Stimulated activated naive CD8-positive, alpha-beta T cell treated with anti-CD3 and anti-CD28 coated beads, Interleukin-15, Interleukin-2, amounts not matched to agents 100 ng/mL and 50 ng/mL, for 24 hours (primary cell): ENCODE measurements around the gene SPECC1L.

Source experiments
- H3K27ac Mint-ChIP-seq: one replicate; pipeline ENCODE4 v1.8.0; 2021; ENCODE audit warnings: mild to moderate bottlenecking, mixed read lengths
- H3K27me3 Mint-ChIP-seq: one replicate; pipeline ENCODE4 v1.8.0; 2021; ENCODE audit warnings: mixed read lengths
- H3K36me3 Mint-ChIP-seq: one replicate; pipeline ENCODE4 v1.8.0; 2021; ENCODE audit warnings: low read depth, mixed read lengths
- H3K4me1 Mint-ChIP-seq: one replicate; pipeline ENCODE4 v1.8.0; 2021; ENCODE audit warnings: low read depth, mixed read lengths
- H3K4me3 Mint-ChIP-seq: one replicate; pipeline ENCODE4 v1.8.0; 2021; ENCODE audit warnings: mild to moderate bottlenecking, mixed read lengths
- H3K9me3 Mint-ChIP-seq: one replicate; pipeline ENCODE4 v1.8.0; 2021; ENCODE audit warnings: mixed read lengths

Gene SPECC1L

DNA sequence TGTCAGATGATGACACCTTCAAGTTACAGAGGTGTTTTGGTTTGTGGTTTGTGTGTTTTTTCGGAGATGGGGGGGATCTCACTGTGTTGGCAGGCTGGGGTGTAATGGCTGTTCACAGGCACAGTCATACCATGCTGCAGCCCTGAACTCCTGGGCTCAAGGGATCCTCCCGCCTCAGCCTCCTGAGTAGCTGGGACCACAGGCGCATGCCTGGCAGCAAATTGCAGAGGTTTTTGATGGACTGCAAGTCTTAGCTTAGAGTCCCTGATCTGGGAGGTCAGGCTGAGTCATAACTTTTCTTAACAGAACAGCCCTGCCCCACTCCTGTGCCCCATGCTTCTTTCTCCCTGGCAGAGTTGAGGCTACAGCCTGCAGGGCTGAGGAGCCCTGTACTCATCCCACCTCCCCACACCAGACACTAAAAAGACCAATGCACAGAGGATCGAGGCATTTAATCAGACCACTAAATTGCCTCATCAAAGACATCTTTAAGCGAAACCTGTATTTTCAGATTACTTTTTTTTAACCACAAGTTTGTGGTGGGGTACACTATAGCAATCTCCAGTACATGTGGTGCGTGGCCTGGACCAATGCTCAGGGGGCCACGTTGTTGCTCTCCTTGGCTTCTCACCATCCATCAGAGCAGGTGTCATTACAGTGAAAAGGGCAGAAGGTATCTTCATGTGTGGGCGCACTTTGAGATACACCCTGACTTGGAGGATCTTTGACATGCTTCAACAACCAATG is 139.7 kb downstream of the SPECC1L start:
- Mint-ChIP-seq H3K27me3 (no peaks in the 10 kb centered on the region), H3K4me3 (peak overlapping the region; percentile 12), H3K9me3 (no peaks in the 10 kb centered on the region), H3K4me1 (peaks cover 45% of the 10 kb centered on the region), H3K27ac (peak overlapping the region; percentile 81), H3K36me3 (peaks cover 27% of the 10 kb centered on the region)

DNA sequence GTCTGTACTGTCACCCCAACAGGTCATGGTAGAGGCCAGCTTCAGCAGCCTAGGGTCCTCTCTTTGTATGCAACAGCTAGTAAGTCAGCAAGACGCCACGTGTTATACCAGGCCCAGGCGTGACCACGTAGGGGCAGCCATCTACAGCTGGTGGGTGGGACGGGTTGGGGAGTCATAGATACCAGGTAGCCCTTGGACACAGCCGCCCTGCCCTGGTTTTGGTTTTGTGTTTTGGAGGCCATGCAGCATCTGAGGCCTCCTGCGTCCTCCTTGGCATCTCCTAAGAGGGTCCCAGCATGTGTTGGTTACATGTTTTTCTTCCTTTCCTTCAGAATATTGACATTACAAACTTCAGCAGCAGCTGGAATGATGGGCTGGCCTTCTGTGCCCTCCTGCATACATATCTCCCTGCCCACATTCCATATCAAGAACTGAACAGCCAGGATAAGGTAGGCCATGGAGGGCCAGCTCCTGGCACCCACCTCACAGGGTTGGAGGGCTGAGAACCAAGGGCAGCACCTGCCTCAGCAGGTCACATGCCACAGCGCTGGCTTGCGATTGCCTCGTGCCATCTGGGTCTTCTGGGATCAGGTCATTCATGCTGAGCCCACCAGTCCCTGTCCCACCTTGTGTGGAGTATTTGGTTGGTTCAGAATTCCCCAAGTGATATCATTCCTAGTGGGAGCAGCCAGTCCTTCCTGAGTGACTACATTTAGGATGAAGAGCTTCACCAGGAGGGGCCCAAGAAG is 140.8 kb downstream of the SPECC1L start:
- no peak overlapping the region for H3K27ac Mint-ChIP-seq
- no peak overlapping the region for H3K4me3 Mint-ChIP-seq
- no peaks in the 10 kb centered on the region for H3K27me3 Mint-ChIP-seq
- H3K4me1 Mint-ChIP-seq, result peaks cover 41% of the 10 kb centered on the region
- peaks cover 29% of the 10 kb centered on the region for H3K36me3 Mint-ChIP-seq
- no peaks in the 10 kb centered on the region for H3K9me3 Mint-ChIP-seq

DNA sequence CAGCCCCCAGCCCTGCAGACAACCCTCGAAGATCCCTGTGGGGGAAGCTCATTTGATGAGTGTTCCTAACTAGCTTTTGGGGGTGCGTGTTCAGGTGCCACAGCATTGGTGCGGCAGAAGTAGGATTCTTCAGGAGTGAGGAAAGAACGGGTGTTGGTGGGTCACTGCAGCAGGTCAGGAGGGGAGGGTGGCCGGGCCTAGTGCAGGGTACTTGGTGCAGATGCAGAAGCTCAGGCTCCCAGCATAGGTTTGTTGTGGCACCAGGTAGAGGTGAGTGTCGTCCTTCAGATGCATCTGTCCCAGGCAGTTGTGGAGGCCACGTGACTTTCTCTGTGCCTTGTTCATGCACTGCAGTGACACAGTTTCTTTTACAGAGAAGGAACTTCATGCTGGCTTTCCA is 141.6 kb downstream of the SPECC1L start:
- Mint-ChIP-seq H3K9me3 (no peaks in the 10 kb centered on the region), H3K4me3 (no peak overlapping the region), H3K4me1 (peaks cover 33% of the 10 kb centered on the region), H3K27me3 (no peaks in the 10 kb centered on the region), H3K27ac (no peak overlapping the region), H3K36me3 (peaks cover 29% of the 10 kb centered on the region)

DNA sequence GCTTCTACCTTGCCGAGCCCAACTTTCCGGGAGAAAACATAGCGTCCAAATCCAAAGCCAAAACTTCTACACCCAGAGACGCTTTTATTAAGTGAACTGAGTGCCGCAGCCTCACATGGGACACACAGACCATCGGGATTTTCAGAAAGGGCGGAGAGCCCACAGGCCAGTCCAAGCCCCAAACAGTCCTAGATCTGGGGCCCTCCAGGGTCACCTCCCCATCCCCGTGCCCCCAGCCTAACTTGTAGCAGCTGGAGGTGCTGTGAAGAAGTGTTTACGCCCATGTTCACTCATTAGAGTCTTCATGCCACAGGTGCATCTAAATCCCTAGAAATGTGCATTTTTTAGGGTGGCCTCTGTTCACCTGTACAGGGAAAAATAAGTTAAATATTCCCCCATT is 142.6 kb downstream of the SPECC1L start:
- H3K36me3 Mint-ChIP-seq, result peaks cover 21% of the 10 kb centered on the region
- H3K4me3 Mint-ChIP-seq, result no peak overlapping the region
- H3K27ac Mint-ChIP-seq, result no peak overlapping the region
- H3K27me3 Mint-ChIP-seq, result no peaks in the 10 kb centered on the region
- peaks cover 23% of the 10 kb centered on the region for H3K4me1 Mint-ChIP-seq
- no peaks in the 10 kb centered on the region for H3K9me3 Mint-ChIP-seq

DNA sequence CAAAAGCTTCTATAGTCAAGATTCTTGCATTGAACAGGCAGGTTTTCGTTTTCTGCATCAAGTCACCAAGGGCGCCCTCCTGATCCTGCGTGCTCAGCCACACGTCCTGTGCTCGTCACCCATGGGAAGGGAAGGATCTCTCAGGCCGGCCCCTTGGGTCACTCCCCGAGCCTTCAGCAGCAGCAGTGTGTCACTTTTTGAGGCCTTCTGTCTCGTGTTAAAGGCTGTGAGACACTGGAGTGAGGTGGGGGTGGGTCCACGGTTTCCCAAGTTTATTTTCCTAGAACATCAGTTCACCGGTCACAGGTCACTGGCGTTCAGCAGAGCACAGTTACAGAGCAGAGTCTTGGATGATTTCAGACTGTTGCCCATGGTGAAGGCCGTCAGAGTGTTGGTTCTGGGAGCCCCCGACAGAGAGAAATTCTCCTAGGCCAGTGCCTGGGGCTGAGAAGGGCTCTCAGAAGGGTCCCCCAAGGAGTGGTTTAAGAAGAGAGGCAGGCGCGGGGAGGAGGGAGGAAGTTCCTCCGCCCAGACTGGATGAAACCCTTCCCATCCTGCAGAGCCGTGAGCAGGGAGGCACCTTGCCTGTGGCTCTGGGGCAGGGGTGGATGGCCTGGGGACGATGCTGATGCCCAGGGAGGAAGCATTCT is 143.2 kb downstream of the SPECC1L start:
- H3K9me3 Mint-ChIP-seq, result no peaks in the 10 kb centered on the region
- no peak overlapping the region for H3K4me3 Mint-ChIP-seq
- no peaks in the 10 kb centered on the region for H3K27me3 Mint-ChIP-seq
- H3K27ac Mint-ChIP-seq, result no peak overlapping the region
- H3K36me3 Mint-ChIP-seq, result peaks cover 21% of the 10 kb centered on the region
- peaks cover 17% of the 10 kb centered on the region for H3K4me1 Mint-ChIP-seq

DNA sequence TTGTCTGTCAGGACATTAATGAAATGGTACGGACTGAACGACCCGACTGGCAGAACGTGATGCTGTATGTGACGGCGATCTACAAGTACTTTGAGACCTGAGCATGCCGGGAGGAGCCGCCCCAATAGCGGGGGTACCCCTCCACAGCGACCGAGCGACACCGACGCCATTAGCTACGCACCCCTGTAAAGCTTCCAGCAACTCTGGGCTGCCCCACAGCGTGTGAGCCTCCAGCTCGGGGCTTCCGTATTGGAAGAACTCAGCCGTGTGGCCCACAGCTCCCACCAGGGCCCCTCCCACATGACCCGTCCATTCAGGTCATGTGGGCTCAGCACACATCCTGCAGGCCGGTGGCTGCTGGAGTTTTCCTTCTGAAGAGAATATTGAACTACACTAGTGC is 143.9 kb downstream of the SPECC1L start:
- no peaks in the 10 kb centered on the region for H3K27me3 Mint-ChIP-seq
- peaks cover 21% of the 10 kb centered on the region for H3K36me3 Mint-ChIP-seq
- H3K27ac Mint-ChIP-seq, result no peak overlapping the region
- H3K4me3 Mint-ChIP-seq, result no peak overlapping the region
- peaks cover 12% of the 10 kb centered on the region for H3K4me1 Mint-ChIP-seq
- H3K9me3 Mint-ChIP-seq, result no peaks in the 10 kb centered on the region

DNA sequence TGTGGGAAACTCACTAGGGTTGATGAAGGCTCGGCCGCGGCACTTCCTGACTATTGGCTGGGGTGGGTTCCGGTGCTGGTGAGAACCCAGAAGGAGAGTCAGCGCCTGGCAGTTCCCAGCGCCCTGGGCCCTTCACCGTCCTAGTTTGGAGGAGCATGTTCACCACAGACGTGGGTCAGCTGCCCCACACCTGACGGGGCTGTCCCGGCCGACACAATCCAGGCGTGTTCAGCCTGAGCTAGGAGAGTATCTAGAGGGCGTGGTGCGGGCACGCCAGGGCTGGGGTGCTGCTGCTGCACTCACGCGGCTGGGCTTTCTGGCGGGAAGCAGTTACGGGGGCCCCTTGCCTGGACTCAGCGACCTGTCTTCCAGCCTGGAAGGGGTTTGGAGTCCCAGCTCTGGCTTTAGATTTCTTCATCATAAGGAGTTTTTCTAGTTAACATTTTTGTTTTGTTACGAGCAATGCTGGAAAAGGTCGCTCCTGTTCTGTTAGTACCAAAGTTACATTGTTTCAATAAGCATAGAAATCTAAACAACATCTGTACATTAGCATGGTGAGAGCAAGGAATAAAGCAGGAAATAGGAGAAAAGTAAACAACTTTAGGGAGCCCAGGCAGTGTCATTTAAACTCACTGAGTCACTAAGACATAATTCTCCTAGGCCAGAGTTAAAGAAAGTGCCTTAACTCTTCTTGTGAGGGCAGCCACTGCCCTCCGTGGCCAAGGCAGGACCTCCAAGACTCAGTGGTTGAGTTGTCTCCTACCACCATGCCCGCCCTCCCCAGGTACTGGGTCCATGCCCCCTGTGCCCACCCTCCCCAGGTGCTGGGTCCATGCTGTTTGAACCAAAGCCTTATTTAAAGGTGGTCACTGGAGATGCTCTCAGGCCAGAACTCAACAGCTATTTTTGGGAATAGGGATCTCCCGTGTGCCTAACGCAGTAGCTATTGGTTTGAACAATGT is 144.6 kb downstream of the SPECC1L start:
- Mint-ChIP-seq H3K27ac (no peak overlapping the region), H3K4me3 (no peak overlapping the region), H3K9me3 (no peaks in the 10 kb centered on the region), H3K27me3 (no peaks in the 10 kb centered on the region), H3K4me1 (peaks cover 5% of the 10 kb centered on the region), H3K36me3 (peaks cover 21% of the 10 kb centered on the region)

DNA sequence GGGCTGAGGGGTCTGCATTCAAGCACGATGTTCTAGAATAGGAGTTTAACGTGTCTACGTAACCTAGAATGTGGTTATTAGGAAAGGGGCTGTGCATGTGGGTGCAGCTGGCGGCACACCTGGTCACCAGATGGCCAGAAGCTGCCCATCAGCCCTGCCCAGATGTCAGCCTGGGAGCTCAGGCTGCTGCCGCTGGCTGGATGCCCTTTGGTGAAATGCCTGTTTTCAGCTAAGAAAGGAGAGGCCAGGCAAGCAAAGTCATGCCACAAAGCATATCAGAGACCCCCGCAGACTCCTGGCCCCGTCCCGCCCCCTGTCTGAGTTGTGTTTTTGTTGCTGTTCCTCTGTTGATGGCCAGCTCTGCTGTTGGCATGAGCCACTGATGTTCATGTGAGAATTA is 145.5 kb downstream of the SPECC1L start:
- Mint-ChIP-seq H3K36me3 (peaks cover 17% of the 10 kb centered on the region), H3K4me3 (no peak overlapping the region), H3K27ac (no peak overlapping the region), H3K4me1 (no peaks in the 10 kb centered on the region), H3K27me3 (no peaks in the 10 kb centered on the region), H3K9me3 (no peaks in the 10 kb centered on the region)

DNA sequence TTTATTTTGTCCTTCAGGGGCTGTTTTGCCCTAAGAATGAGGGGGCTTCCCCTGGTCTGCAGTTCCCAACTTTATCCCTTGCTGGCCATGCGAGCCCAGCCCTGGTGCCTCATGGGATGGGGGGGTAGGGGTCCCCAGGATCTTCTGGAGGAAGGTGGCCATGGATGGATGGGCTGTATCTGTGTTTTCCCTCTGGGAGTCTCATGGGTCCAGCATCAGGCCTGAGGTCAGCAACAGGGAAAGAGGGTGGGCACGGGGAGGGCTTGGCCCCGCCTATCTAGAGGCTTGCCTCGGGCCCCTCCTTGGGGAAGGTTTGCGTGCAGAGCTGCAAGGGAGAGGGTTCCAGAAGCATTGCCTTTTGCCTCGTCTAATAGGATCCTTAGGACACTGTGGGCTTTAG is 146.0 kb downstream of the SPECC1L start:
- H3K36me3 Mint-ChIP-seq, result peaks cover 17% of the 10 kb centered on the region
- H3K4me3 Mint-ChIP-seq, result no peak overlapping the region
- H3K27ac Mint-ChIP-seq, result no peak overlapping the region
- H3K9me3 Mint-ChIP-seq, result no peaks in the 10 kb centered on the region
- peaks cover 5% of the 10 kb centered on the region for H3K4me1 Mint-ChIP-seq
- no peaks in the 10 kb centered on the region for H3K27me3 Mint-ChIP-seq

DNA sequence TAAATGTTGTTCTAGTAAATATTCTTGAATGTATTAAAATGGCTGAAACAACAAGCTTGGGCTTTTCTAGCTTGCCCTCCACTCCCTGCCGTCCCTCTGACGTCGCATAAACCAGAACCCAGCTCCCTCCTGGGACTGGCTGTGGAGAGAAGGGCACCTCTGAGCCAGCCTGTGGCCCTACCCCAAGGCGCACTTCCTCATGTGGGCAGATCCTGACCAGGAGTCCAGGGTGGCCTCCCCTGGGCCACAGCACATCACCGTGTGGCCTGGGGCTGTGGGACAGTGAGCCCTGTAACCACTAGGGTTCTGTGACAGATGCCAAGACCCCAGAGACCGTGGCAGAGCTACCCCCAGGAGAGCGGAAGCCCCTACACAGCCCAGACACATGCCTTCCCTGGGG is 146.6 kb downstream of the SPECC1L start:
- no peak overlapping the region for H3K4me3 Mint-ChIP-seq
- H3K36me3 Mint-ChIP-seq, result peaks cover 17% of the 10 kb centered on the region
- no peaks in the 10 kb centered on the region for H3K9me3 Mint-ChIP-seq
- H3K27me3 Mint-ChIP-seq, result no peaks in the 10 kb centered on the region
- H3K4me1 Mint-ChIP-seq, result peaks cover 5% of the 10 kb centered on the region
- H3K27ac Mint-ChIP-seq, result no peak overlapping the region

DNA sequence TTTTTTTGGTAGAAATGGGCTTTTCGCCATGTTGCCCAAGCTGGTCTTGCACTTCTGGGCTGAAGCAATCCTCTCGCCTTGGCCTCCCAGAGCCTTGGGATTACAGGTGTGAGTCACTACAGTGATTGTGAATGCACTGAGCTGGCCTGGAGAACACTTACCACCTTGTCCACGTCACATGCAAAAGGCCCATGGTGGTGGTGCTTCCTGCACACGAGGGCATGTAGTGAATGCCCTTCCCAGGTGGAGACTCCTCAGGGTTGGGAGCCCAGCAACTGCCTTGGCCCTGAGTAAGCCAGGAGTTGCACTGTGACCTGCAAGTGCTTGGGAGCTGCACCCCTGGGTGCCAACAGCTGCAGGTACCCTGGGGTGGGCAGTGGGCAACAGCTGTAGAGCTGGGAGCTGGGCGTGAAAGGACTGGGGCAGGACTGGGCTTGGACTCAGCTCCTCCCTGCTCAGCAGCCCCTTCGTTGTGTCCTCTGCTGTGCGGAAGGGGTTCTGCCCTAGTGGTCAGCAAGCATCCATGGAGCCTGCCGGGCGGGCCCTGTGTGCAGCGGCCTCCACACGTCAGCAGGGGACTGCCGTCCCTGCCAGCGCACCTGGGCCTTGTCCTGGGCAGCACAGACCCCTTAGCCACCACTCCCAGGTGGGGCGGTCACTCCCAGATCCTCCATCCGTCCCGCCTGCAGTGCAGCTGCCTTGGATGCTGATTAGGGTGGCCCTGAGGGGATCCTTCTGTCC is 147.4 kb downstream of the SPECC1L start:
- Mint-ChIP-seq H3K4me1 (peaks cover 7% of the 10 kb centered on the region), H3K4me3 (no peak overlapping the region), H3K36me3 (peaks cover 12% of the 10 kb centered on the region), H3K9me3 (no peaks in the 10 kb centered on the region), H3K27me3 (no peaks in the 10 kb centered on the region), H3K27ac (no peak overlapping the region)

DNA sequence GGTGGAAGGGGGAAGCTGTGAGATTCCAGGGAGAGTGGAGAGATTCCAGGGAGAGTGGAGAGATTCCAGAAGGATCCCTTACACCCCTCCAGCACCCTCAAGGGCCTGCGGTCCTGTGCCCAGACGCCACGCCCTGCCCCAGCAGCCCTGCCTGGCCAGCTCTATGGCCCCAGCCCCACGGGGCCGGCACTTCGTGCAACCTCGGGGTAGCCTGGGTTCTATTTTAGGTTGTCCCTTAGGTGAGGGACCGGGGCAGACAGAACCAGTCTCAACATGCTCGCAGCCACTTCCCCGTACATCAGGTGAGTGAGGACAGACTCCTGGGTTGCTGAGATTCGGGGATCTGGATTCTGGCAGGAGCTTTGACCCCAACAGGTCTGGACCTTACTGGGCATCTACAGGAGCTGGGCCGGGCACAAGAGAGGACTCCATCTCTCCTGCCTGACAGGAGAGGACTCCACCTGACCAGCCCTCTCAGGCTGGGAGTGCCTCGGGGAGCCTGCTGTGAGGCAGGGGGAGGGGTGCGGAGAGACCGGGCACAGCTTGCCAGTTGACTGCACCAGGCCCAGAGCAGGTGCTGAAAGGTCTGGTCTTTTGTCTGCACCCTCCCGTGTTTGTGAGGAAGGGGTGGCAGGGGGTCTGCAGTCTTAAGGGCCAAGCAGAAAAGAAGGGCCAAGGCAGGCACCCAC is 148.3 kb downstream of the SPECC1L start:
- Mint-ChIP-seq H3K27ac (no peak overlapping the region), H3K4me1 (peaks cover 7% of the 10 kb centered on the region), H3K9me3 (no peaks in the 10 kb centered on the region), H3K4me3 (no peak overlapping the region), H3K27me3 (no peaks in the 10 kb centered on the region), H3K36me3 (peaks cover 12% of the 10 kb centered on the region)

DNA sequence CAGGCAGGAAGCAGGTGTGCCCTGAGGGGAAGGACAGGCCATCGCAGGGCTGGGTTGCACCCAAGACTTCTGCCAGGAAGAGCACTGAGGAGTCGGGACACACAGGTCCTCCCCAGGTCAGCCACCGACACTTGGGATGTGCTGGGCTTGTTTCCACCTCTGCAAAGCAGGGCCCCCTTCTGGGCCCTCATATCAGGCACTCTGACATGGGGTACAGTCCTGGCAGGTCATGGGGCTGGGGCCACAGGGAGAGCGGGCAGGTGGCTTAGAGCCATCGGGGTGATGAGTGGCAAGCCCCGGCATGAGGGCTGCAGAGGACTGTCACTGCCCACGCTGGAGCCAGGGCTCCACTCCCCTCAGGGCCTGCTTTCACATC is 148.8 kb downstream of the SPECC1L start:
- Mint-ChIP-seq H3K4me1 (peaks cover 7% of the 10 kb centered on the region), H3K9me3 (no peaks in the 10 kb centered on the region), H3K36me3 (peaks cover 10% of the 10 kb centered on the region), H3K4me3 (no peak overlapping the region), H3K27me3 (no peaks in the 10 kb centered on the region), H3K27ac (no peak overlapping the region)
